ENCODE results near the gene PRDM10.
"Not testable (repeated sequence)": the region's sequence is repeated elsewhere in the genome, so short reads cannot be mapped to it uniquely, and the experiment has no call there.

The PRDM10 gene

GRCh38 chr11:130002352-130002845, at the start of gene PRDM10:
Gene PRDM10 (minus strand): TSS chr11:130002835. CDS start chr11:129960964, 41,871 bp downstream.
- peak; percentile 93 to 96 for DNase-seq

GRCh38 chr11:130051082-130051481, 48.4 kb upstream of the PRDM10 start:
- DNase-seq, result peak in 1 of 2 donors; percentile 32

GRCh38 chr11:130050257-130050656, 47.6 kb upstream of the PRDM10 start:
- peak; percentile 15 to 17 for DNase-seq

- DNase-seq, result peak in 1 of 2 donors; percentile 11
Observed at GRCh38 chr11:130049328-130049771, 46.7 kb upstream of the PRDM10 start.

- no peak for DNase-seq
Observed at GRCh38 chr11:130047141-130047540, 44.5 kb upstream of the PRDM10 start.

- DNase-seq, result no peak
Observed at GRCh38 chr11:130043575-130043974, 40.9 kb upstream of the PRDM10 start.

GRCh38 chr11:130042093-130042591, 39.5 kb upstream of the PRDM10 start:
- DNase-seq, result peak in 1 of 2 donors; percentile 17

- DNase-seq, result no peak
Observed at GRCh38 chr11:130040281-130040940, 37.8 kb upstream of the PRDM10 start.

- DNase-seq, result no peak
Observed at GRCh38 chr11:130037881-130038585, 35.4 kb upstream of the PRDM10 start.

- DNase-seq, result no peak
Observed at GRCh38 chr11:130037058-130037457, 34.4 kb upstream of the PRDM10 start.

GRCh38 chr11:130034236-130034635, 31.6 kb upstream of the PRDM10 start:
- no peak for DNase-seq

GRCh38 chr11:130032931-130033330, 30.3 kb upstream of the PRDM10 start:
- DNase-seq, result no peak

GRCh38 chr11:130031945-130032344, 29.3 kb upstream of the PRDM10 start:
- no peak for DNase-seq

- DNase-seq, result no peak
Observed at GRCh38 chr11:130031056-130031455, 28.4 kb upstream of the PRDM10 start.

GRCh38 chr11:130029137-130029536, 26.5 kb upstream of the PRDM10 start:
- DNase-seq, result no peak

- no peak for DNase-seq
Observed at GRCh38 chr11:130025371-130025770, 22.7 kb upstream of the PRDM10 start.

GRCh38 chr11:130024361-130024760, 21.7 kb upstream of the PRDM10 start:
- DNase-seq, result no peak

GRCh38 chr11:130023204-130023603, 20.6 kb upstream of the PRDM10 start:
- DNase-seq, result peak in 1 of 2 donors; percentile 30

- DNase-seq, result no peak
Observed at GRCh38 chr11:130022799-130023198, 20.2 kb upstream of the PRDM10 start.

- not testable (repeated sequence) for DNase-seq
Observed at GRCh38 chr11:130021606-130022005, 19.0 kb upstream of the PRDM10 start.

- no peak for DNase-seq
Observed at GRCh38 chr11:130020323-130020722, 17.7 kb upstream of the PRDM10 start.

- not testable (repeated sequence) for DNase-seq
Observed at GRCh38 chr11:130015846-130016245, 13.2 kb upstream of the PRDM10 start.

GRCh38 chr11:130008326-130008725, 5.7 kb upstream of the PRDM10 start:
- DNase-seq, result no peak

- no peak for DNase-seq
Observed at GRCh38 chr11:130006929-130007328, 4.3 kb upstream of the PRDM10 start.
